A549 (cell line): Measurements from ENCODE around the gene MYH9. TPM values are rescaled to one million over a fixed set of nuclear protein-coding genes. Genes with fewer than 3 reads are reported as not detected.
"Not testable (repeated sequence)": the region's sequence is repeated elsewhere in the genome, so short reads cannot be mapped to it uniquely, and the experiment has no call there.

Experiments used
- ATAC-seq, 2 experiments: fragments of 200-7000 bp in 1 of 2; fragments of >200 bp in 1 of 2; cut with Nextera tagmentation in 1 of 2; cut with Tn5 transposase in 1 of 2; 3 replicates each; pipeline versions ENCODE4 v1.8.0 to v1.9.1; 2018 to 2020; ENCODE audit warnings: mild to moderate bottlenecking in 1 of 2, moderate library complexity in 1 of 2
- CTCF ChIA-PET: fragments of 300-600 bp; sonication (Branson Sonifier 250); formaldehyde crosslinking; extraction: SDS; loops from one replicate; lab custom pipeline; 2021; ENCODE audit warnings: antibody characterized with exemption, inconsistent platforms; lab: Yijun Ruan, JAX
- POLR2A ChIA-PET: fragments of 350-600 bp; formaldehyde crosslinking; extraction: SDS; loops from one replicate; lab custom pipeline; 2021; ENCODE audit warnings: antibody characterized with exemption, inconsistent platforms; lab: Yijun Ruan, JAX
- DNase-seq, 2 experiments: peaks; one replicate each; pipeline versions ENCODE4 v3.0.0 to v3.0.0-alpha.2; 2011 to 2016; ENCODE audit warnings: low read depth in 1 of 2, low spot score in 1 of 2
- FAIRE-seq: peaks from 2 replicates; lab custom pipeline; 2011; peaks lifted over from hg19 to GRCh38; lab: Jason Lieb, UNC
- H3K27ac ChIP-seq, 2 experiments: fragments of >200 bp; sonication (Bioruptor Twin); formaldehyde crosslinking; 3 replicates each; pipeline ENCODE4 v1.5.1; 2016 to 2017
- H3K4me1 ChIP-seq: fragments of >200 bp; sonication (Bioruptor Twin); formaldehyde crosslinking; 3 replicates; pipeline ENCODE4 v1.6.1; 2016
- H3K4me2 ChIP-seq: fragments of >200 bp; sonication (Bioruptor Twin); formaldehyde crosslinking; 3 replicates; pipeline ENCODE4 v1.6.1; 2016
- H3K4me3 ChIP-seq: fragments of >200 bp; sonication (Bioruptor Twin); formaldehyde crosslinking; 3 replicates; pipeline ENCODE4 v1.5.1; 2016
- H3K9me3 ChIP-seq: fragments of >200 bp; sonication (Bioruptor Twin); formaldehyde crosslinking; 3 replicates; pipeline ENCODE4 v1.6.1; 2016
- ATOH8 ChIP-seq: fragments of 250-450 bp; sonication (Bioruptor Pico); IDR thresholded peaks from 2 replicates; pipeline ENCODE4 v1.5.0; 2020; ENCODE audit warnings: low read depth, mild to moderate bottlenecking, moderate library complexity
- EHF ChIP-seq: fragments of 250-450 bp; sonication (Bioruptor Pico); IDR thresholded peaks from 2 replicates; pipeline ENCODE4 v1.5.0; 2020; ENCODE audit warnings: mild to moderate bottlenecking
- ELK1 ChIP-seq: fragments of 150-350 bp; IDR thresholded peaks from 2 replicates; pipeline ENCODE4 v1.6.1; 2014; ENCODE audit warnings: low read depth, mild to moderate bottlenecking, low read length
- FOSB ChIP-seq: fragments of 250-450 bp; sonication (Bioruptor Pico); IDR thresholded peaks from 2 replicates; pipeline ENCODE4 v1.5.0; 2020; ENCODE audit warnings: mild to moderate bottlenecking, moderate library complexity
- FOSL2 ChIP-seq, 2 experiments: fragments of 450-650 bp in 1 of 2; fragments of >200 bp in 1 of 2; sonication (Bioruptor Twin) in 1 of 2; formaldehyde crosslinking; IDR thresholded peaks; 2 replicates each; pipeline versions ENCODE4 v1.5.0 to v1.6.1; 2016 to 2020; ENCODE audit warnings: mild to moderate bottlenecking in 1 of 2, moderate library complexity in 1 of 2
- HOXA7 ChIP-seq: fragments of 250-450 bp; sonication (Bioruptor Pico); IDR thresholded peaks from 2 replicates; pipeline ENCODE4 v1.5.0; 2020; ENCODE audit warnings: mild to moderate bottlenecking, moderate library complexity
- MAX ChIP-seq: IDR thresholded peaks from 2 replicates; pipeline ENCODE4 v1.6.1; 2012
- MYC ChIP-seq: IDR thresholded peaks from 2 replicates; pipeline ENCODE4 v1.6.1; 2012; ENCODE audit warnings: mild to moderate bottlenecking, inconsistent platforms, low read length, improper control_type of control experiment, borderline replicate concordance
- NR3C1 ChIP-seq: fragments of >200 bp; sonication (Bioruptor Twin); formaldehyde crosslinking; IDR thresholded peaks from 3 replicates; pipeline ENCODE4 v1.6.1; 2017
- PBX3 ChIP-seq: IDR thresholded peaks from 2 replicates; pipeline ENCODE4 v1.6.1; 2012
- RARB ChIP-seq: fragments of 250-450 bp; sonication (Bioruptor Pico); IDR thresholded peaks from 2 replicates; pipeline ENCODE4 v1.8.0; 2021; ENCODE audit warnings: mild to moderate bottlenecking, moderate library complexity
- RFX5 ChIP-seq: fragments of 450-650 bp; IDR thresholded peaks from 2 replicates; pipeline ENCODE4 v1.7.1; 2014; ENCODE audit warnings: antibody characterized with exemption, mild to moderate bottlenecking, moderate library complexity
- SREBF2 ChIP-seq: fragments of 450-650 bp; IDR thresholded peaks from 2 replicates; pipeline ENCODE4 v1.6.1; 2014; ENCODE audit warnings: mild to moderate bottlenecking, moderate library complexity
- TP53 ChIP-seq: fragments of 250-450 bp; sonication (Bioruptor Pico); IDR thresholded peaks from 2 replicates; pipeline ENCODE4 v1.5.0; 2021; ENCODE audit warnings: mild to moderate bottlenecking, moderate library complexity
- WGBS: methylation state at CpG from one replicate; pipeline ENCODE4 v1.1.6; 2017; ENCODE audit errors: missing lambda C conversion rate; 5-methylcytosine and 5-hydroxymethylcytosine counted together
- polyA plus RNA-seq, 4 experiments: library from polyadenylated mRNA; depleted of rRNA in 3 of 4; stranded (reverse); fragments of >200 nt; fragmentation: RNase III in 1 of 4; extraction: RNeasy Plus Mini Kit Qiagen cat#74134 plus additional on column Dnase treatment in 1 of 4; gene quantifications; 2 replicates in 3 of 4; 3 replicates in 1 of 4; pipeline ENCODE4 v1.2.3, GENCODE V29; 2011 to 2017

MYH9 gene
- polyA plus RNA-seq, 2 of the 4 experiments (the other 2 are of a cell fraction) = 92.1 to 158 TPM

GRCh38 chr22:36256478-36256877 is 131.3 kb downstream of the MYH9 start:
- POLR2A ChIA-PET = no interaction called here
- DNase-seq (no peak), ATAC-seq (no peak)
- no peak overlapping the region for H3K4me2 ChIP-seq
- TF ChIP-seq SREBF2 (no peak), PBX3 (no peak), MYC (no peak), NR3C1 (no peak), FOSB (CRISPR knock-in tag) (no peak), EHF (no peak), MAX (no peak), HOXA7 (CRISPR knock-in tag) (no peak)
- TF ChIP-seq, all 56 proteins: peak for 0
- no peak for FAIRE-seq
- Histone ChIP-seq H3K4me3 (no peak overlapping the region), H3K9me3 (no peaks in the 10 kb centered on the region), H3K4me1 (peaks cover 38% of the 10 kb centered on the region), H3K27ac (0 out of 6 replicates have a peak overlapping the region, but pooled peaks of 1 of the 2 experiments have one; percentile 40)
- CTCF ChIA-PET = no interaction called here
- WGBS = 69% methylated on average over 3 of the region's 3 CpGs

- peaks cover 47% of the 10 kb centered on the region for H3K4me1 ChIP-seq
- FAIRE-seq, POLR2A ChIA-PET, CTCF ChIA-PET, H3K4me3 ChIP-seq, H3K9me3 ChIP-seq, ATAC-seq, DNase-seq, H3K4me2 ChIP-seq: not testable (repeated sequence)
- 80% methylated on average over 1 of the region's 5 CpGs for WGBS
- peak overlapping the region in 1 of 2 experiments; percentile 85; a peak in 2 of 6 replicates for H3K27ac ChIP-seq
These were observed 132.2 kb downstream of the MYH9 start for GRCh38 chr22:36255572-36255971.

- CTCF ChIA-PET = interaction anchor here (1.1 to 3.4 kb wide), 3 partner anchors 14 to 109 kb away, joined by 3 to 12 read pairs (median 3); partner anchors contain the start of gene APOL2
- Histone ChIP-seq H3K9me3 (no peaks in the 10 kb centered on the region), H3K4me2 (peak overlapping the region; percentile 74), H3K27ac (peak overlapping the region; percentile 85 to 90), H3K4me3 (no peak overlapping the region), H3K4me1 (peaks cover 61% of the 10 kb centered on the region)
- FAIRE-seq (no peak), DNase-seq (no peak), ATAC-seq (no peak; a peak in 1 of 6 replicates)
- POLR2A ChIA-PET = interaction anchor here (1.3 kb wide), 1 partner anchor 15 kb away, joined by 4 read pairs; the partner anchor contains the start of gene APOL2
- TF ChIP-seq TP53 = no peak
- 85% methylated on average over 7 of the region's 7 CpGs for WGBS
These were observed 134.0 kb downstream of the MYH9 start for GRCh38 chr22:36253523-36254490.

GRCh38 chr22:36252754-36253522 is 134.8 kb downstream of the MYH9 start, which contains the start of gene APOL1:
Gene APOL1 (plus strand): TSS chr22:36253133. CDS start chr22:36254956, 1,823 bp downstream.
- WGBS = 45% methylated on average over 9 of the region's 10 CpGs
- CTCF ChIA-PET = interaction anchor here (1.1 to 3.4 kb wide), 2 partner anchors 13 to 15 kb away, joined by 3 to 12 read pairs; partner anchors contain the start of gene APOL2
- POLR2A ChIA-PET = no interaction called here
- Histone ChIP-seq H3K4me3 (0 out of 3 replicates have a peak within 1 kb of the TSS, but pooled peaks have one; percentile 12), H3K4me2 (peak within 1 kb of the TSS; percentile 74), H3K4me1 (peaks cover 61% of the 10 kb centered on the region), H3K9me3 (no peaks in the 10 kb centered on the region), H3K27ac (peak within 1 kb of the TSS; percentile 85 to 90)
- DNase-seq = peak in 1 of 2 experiments; percentile 19
- no peak for FAIRE-seq
- no peak for TF ChIP-seq FOSL2 (IDR thresholded peaks at IDR 0.05)
- TF ChIP-seq FOSL2 (CRISPR knock-in tag; IDR thresholded peaks at IDR 0.05) = no peak
- TF ChIP-seq RARB (CRISPR knock-in tag) = no peak
- no peak for TF ChIP-seq RFX5
- no peak for TF ChIP-seq ELK1
- TF ChIP-seq ATOH8 (CRISPR knock-in tag) = no peak
- peak; percentile 37 to 54; a peak in 5 of 6 replicates for ATAC-seq

GRCh38 chr22:36251979-36252608 is 135.7 kb downstream of the MYH9 start:
- WGBS = 94% methylated on average over 4 of the region's 7 CpGs
- POLR2A ChIA-PET, ATAC-seq, DNase-seq, H3K9me3 ChIP-seq, H3K4me3 ChIP-seq, FAIRE-seq: not testable (repeated sequence)
- CTCF ChIA-PET = interaction anchor here (3.4 kb wide), 1 partner anchor 13 kb away, joined by 12 read pairs; the partner anchor contains the start of gene APOL2
- H3K4me1 ChIP-seq = peaks cover 61% of the 10 kb centered on the region
- H3K4me2 ChIP-seq = peak overlapping the region; percentile 74; the same call in 2 of the 3 replicates
- peak overlapping the region; percentile 85 to 90 for H3K27ac ChIP-seq
